Right cardiac atrium (tissue), 5 donors: ENCODE results near the gene TMCC1. TPM values are rescaled to one million over a fixed set of nuclear protein-coding genes. Genes with fewer than 3 reads are reported as not detected.

Experiments
- ATAC-seq, 2 donors: fragments of 200-7000 bp; cut with Tn5 transposase; one replicate each; pipeline versions ENCODE4 v1.8.0 to v1.9.1; 2020; ENCODE audit warnings: moderate library complexity in 2 of 2, mild to moderate bottlenecking in 1 of 2
- DNase-seq, 3 donors: peaks; one replicate each; pipeline ENCODE4 v3.0.0-alpha.2; 2020
- H3K27ac ChIP-seq: one replicate; pipeline ENCODE4 v1.5.1; 2013; ENCODE audit warnings: mild to moderate bottlenecking, low read length, control low read depth, moderate library complexity
- H3K27me3 ChIP-seq: one replicate; pipeline ENCODE4 v1.6.1; 2013; ENCODE audit not compliant: control insufficient read depth, insufficient read depth
- H3K4me1 ChIP-seq: one replicate; pipeline ENCODE4 v1.6.1; 2013; ENCODE audit warnings: low read length; ENCODE audit not compliant: control insufficient read depth, insufficient read depth
- H3K4me3 ChIP-seq: one replicate; pipeline ENCODE4 v1.5.1; 2013; ENCODE audit warnings: low read length, control low read depth
- H3K9me3 ChIP-seq: one replicate; pipeline ENCODE4 v1.6.1; 2013; ENCODE audit warnings: low read length; ENCODE audit not compliant: control insufficient read depth
- WGBS: extraction: QIAGEN DNeasy Blood & Tissue Kit; methylation state at CpG from one replicate; pipeline ENCODE4 v1.1.7; 2013; 5-methylcytosine and 5-hydroxymethylcytosine counted together
- intact Hi-C, 4 donors: fragments of 100-400 bp; cut with DNase I; formaldehyde crosslinking; loops; one replicate each; pipeline versions ENCODE4 v1.11.0 to v1.14.0; 2022 to 2023
- polyA plus RNA-seq: library from polyadenylated mRNA; stranded (reverse); fragments of 200-250 nt; gene quantifications from one replicate; pipeline ENCODE4 v1.2.3, GENCODE V29; 2013
- total RNA-seq, 4 donors: library from RNA; stranded (reverse); fragmentation: NEBNext Ultra II Directional; extraction: Animal tissue kit (Norgen Biotek cat#: 25700); gene quantifications; one replicate each; pipeline ENCODE4 v1.2.1, GENCODE V29; 2021
- donor health status: healthy with polysubstance abuse.
- donor health status: DM: no; HTN: yes; CAD: no.
- donor health status: DM: no; HTN: no; CAD: no.
- donor health status: DM: no; HTN: yes; CAD: no; lungs with severe emphysema.
- donor health status: DM: yes; HTN: yes; CAD: no.

TMCC1 gene
- total and polyA plus RNA-seq, 5 donors: 12.9 to 45.0 (median 42.9) TPM

DNA sequence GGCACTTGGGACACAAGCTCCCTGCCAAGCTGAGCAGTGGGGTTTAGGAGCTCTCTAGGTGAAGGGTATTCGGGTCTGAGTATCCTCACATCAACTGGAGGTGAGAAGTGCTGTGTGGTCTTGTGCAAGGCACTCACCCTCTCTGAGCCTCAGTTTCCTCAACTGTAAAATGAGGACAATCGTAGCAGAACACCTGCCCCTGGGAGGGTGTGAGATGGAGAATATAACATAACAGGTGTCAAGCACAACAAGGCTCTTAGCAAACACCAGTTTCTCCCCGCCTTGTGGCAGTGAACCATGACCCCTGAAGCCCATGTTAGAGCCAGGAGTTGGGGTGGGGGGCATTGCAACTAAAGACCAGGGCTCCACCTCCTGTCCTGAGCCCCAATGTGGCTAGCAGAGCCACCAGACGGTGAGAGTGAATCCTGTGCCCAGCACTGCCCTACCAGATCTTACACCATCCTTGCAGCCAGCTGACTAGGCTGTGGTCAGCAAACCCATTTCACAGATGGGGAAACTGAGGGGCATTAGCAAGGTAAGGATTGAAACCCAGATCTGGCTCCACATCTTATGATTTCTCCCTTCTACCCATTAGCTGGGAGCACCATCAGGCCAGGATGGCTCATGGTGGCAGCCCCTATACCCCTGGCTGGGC, 284.4 kb downstream of the TMCC1 start:
- Histone ChIP-seq H3K27me3 (no peaks in the 10 kb centered on the region), H3K27ac (peak overlapping the region; percentile 99), H3K4me3 (no peak overlapping the region), H3K4me1 (peaks cover 11% of the 10 kb centered on the region), H3K9me3 (no peaks in the 10 kb centered on the region)
- 83% methylated on average over 4 of the region's 4 CpGs for WGBS
- intact Hi-C loops: loop anchor here in 2 of 4 donors (5.0 to 10.0 kb wide), 2 partner anchors 114 to 117 kb away; no protein-coding TSS in a partner anchor
- ATAC-seq: no peak
- peak in 2 of 3 donors; percentile 25 to 38 for DNase-seq

DNA sequence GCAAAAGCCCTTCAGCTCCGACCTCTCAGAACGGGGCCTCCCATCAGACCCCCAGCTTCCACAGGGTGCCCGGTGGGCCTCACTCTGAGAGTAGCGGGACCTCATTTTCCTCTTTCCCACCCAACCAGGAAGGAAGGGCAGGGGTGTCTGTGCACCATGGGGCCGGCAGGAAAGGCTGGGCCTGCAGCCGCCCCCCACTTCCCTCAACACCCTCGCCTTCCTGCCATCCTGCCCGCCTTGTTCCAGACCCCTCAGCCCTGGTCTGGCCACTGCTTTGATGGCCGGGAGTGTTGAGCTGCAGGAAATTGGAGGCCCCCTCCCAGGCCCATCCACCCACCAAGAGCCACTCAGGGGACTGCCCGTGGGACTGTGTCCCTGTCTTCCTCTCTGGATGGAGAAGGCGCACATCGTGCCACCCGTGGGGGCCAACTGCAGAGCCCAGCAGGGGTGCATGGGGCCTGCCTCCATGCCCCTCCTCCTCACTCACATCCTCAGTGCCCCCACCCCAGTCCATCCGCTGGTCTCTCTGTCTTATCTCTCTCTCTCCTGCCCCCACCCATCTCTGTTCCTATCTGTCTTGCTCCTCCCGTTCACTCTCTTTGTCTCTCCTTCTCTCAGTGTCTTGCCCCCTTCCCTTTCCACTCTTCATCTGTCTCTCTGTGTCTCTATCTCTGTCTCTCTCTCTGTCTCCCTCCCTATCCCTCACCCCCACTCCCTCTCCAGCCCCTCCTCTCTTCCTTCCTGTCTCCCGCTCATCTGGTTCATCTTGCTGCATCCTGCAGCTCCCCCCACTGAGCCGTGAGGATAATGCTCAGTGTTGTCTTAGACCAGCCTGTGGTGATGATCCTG, 285.2 kb downstream of the TMCC1 start:
- DNase-seq (peak; percentile 23 to 70 (median 64)), ATAC-seq (peak in 1 of 2 donors; percentile 3)
- Histone ChIP-seq H3K27ac (peak overlapping the region; percentile 99), H3K27me3 (no peaks in the 10 kb centered on the region), H3K9me3 (no peaks in the 10 kb centered on the region), H3K4me1 (peaks cover 11% of the 10 kb centered on the region), H3K4me3 (no peak overlapping the region)
- intact Hi-C loops: loop anchor here in 2 of 4 donors (5.0 to 10.0 kb wide), 2 partner anchors 114 to 116 kb away; no protein-coding TSS in a partner anchor
- WGBS: 53% methylated on average over 17 of the region's 17 CpGs

DNA sequence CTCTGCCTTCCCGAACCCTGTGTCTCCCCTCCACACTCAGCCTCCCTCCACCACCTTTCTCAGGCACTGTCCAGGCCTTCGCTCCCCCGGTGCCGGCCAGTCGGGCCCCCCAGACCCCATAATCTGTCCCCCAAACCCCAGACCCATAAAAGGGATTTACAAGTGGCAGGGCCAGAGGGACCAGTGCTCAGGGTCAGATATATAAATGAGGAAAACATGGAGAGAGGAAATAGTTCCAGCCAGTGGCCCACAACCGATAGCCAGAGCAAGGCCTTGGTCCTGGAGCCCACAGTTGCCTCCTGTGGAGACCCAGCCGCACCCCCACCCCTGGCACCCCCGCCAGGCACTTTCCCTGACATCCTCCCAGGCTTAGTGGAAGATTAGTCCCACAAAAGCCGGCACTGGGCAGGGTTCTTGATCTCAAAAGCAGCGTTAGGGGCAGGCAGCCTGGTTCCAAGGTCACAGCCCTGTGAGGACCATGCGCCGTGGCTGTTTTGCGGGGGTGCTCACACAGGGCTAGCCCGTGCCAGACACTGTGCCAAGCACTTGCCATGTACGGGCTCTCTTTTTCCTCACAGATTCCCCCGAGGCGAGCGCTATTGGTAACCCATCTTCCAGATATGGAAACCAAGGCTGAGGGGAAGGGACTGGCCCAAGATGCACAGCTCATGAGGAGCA, 286.0 kb downstream of the TMCC1 start:
- Histone ChIP-seq H3K4me1 (peaks cover 11% of the 10 kb centered on the region), H3K27ac (peak overlapping the region; percentile 99), H3K27me3 (no peaks in the 10 kb centered on the region), H3K4me3 (peak overlapping the region; percentile 71), H3K9me3 (no peaks in the 10 kb centered on the region)
- DNase-seq (peak; percentile 25 to 80 (median 72)), ATAC-seq (no peak)
- WGBS: 37% methylated on average over 18 of the region's 18 CpGs
- intact Hi-C loops: loop anchor here in 2 of 4 donors (5.0 to 10.0 kb wide), 2 partner anchors 113 to 115 kb away; no protein-coding TSS in a partner anchor

DNA sequence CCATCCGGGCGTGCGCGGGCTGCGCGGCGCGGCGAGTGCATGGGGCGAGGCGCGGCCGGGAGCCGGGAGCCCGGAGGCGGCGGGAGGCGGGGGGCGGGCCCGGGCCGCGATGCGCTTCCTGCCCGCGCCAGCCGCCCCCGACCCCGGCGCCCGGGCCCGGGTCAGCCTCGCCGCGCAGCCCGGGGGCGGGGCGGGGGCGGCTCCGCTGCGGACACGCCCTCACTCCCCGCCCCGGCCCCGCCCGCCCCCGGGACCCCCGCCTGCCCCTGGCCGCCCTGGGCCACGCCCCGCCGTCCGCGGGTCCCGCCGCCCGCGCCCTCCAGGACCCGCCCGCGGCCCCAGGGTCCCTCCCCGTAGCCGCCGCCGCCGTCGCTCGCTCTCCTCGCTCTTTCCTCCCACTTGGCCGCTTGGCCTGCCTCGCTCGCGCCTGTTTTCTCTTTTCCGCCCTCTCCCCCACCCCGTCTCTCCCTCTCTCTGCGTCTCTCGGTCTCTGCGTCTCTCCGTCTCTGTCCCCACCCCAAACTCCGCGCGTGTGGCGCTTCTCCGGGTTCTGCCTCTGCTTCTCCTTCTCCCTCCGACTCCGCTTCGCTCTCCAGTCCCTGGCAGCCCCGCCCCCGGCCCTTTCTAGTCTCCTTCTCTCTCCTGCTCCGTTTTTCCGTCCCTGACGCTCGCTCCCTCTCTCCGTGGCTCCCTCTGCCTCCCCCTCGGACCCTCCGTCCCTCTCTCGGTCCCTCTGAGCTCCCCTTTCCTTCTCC, 286.7 kb downstream of the TMCC1 start, which contains the start of gene PLXND1:
PLXND1 (minus strand) TSS at position 41 of the 755 bp plus-strand sequence; CDS start at position 4, 37 bp downstream.
- Histone ChIP-seq H3K9me3 (no peaks in the 10 kb centered on the region), H3K27ac (peak within 1 kb of the TSS; percentile 99), H3K27me3 (no peaks in the 10 kb centered on the region), H3K4me1 (peaks cover 7% of the 10 kb centered on the region), H3K4me3 (peak within 1 kb of the TSS; percentile 71)
- 3% methylated on average over 78 of the region's 96 CpGs for WGBS
- ATAC-seq (peak; percentile 72 to 78), DNase-seq (peak; percentile 89 to 95 (median 94))
- intact Hi-C loops: loop anchor here in 2 of 4 donors (5.0 to 10.0 kb wide), 2 partner anchors 112 to 115 kb away; no protein-coding TSS in a partner anchor

DNA sequence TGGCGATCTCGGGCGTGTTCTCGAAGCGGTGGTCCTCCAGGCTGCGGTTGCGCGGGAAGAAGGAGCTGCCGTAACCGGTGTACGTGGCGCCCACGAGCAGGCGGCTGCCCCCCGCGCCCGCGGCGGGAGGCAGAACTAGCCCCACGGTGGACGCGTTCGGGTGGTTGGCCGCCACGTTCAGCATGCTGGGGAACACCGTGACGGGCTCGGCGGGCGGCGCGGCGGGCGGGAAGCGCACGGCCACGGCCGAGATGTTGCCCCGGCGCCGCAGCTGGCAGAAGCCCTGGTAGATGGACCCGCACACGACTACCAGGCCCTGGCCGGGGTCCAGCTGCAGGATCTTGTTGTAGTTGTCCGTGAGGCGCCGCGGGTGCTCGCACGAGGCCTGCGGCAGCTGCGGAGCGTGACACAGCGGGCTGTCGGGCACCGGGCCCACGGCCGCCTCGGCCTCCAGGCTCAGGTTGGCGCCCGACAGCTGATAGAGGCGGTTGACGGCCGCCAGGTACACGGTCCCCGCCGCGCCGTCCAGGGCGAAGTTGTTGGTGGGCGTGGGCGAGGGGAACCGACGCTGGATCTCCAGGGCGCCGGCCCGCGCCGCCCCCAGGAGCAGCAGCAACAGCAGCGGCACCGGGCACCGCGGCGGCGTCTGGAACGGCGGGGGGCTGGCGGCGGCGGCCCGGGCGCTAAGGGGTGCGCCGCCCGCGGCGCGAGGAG, 287.4 kb downstream of the TMCC1 start:
- DNase-seq (peak; percentile 69 to 88 (median 88)), ATAC-seq (peak in 1 of 2 donors; percentile 0)
- intact Hi-C loops: loop anchor here in 2 of 4 donors (5.0 to 10.0 kb wide), 2 partner anchors 111 to 114 kb away; no protein-coding TSS in a partner anchor
- no peaks in the 10 kb centered on the region for H3K27me3 ChIP-seq
- under 1% methylated on average over 98 of the region's 98 CpGs for WGBS
- H3K9me3 ChIP-seq: no peaks in the 10 kb centered on the region
- H3K4me1 ChIP-seq: peaks cover 7% of the 10 kb centered on the region
- peak overlapping the region; percentile 79 for H3K27ac ChIP-seq
- H3K4me3 ChIP-seq: peak overlapping the region; percentile 71

DNA sequence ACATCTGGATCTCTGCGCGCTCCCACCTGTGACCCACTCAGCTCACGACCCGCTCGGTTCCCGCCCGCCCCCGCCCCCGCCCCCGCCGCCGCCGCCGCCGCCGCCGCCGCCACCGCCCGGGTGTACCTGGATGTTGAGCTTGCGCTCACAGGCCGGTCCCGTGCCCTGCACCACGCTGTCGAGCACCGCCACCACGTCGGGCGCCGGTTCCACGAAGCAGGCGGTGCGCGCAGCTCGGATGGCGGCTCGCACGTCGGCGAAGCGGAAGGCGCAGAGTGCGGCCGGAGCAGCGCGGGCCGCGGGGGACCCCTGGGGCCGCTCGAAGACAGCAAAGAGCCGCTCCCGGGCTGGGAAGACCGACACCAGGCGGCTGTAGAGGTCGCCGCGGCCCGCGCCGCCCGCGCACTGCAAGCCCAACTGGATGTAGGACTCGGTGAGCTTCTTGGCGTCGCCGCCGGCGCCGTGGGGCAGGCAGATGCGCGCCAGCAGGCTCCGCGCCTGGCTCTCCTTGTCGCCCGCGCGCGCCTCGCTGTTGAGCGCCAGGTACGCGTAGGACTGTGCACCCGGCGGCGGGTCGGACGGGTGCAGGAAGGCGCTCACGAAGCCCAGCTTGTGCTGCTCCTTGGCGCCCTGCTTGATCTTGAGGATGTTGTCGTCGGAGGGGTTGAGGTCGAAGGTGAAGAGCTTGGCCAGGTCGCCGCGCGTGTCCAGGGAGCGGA, 288.1 kb downstream of the TMCC1 start:
- no peaks in the 10 kb centered on the region for H3K9me3 ChIP-seq
- H3K27ac ChIP-seq: peak overlapping the region; percentile 79
- peaks cover 7% of the 10 kb centered on the region for H3K4me1 ChIP-seq
- under 1% methylated on average over 98 of the region's 98 CpGs for WGBS
- intact Hi-C loops: loop anchor here in 2 of 4 donors (5.0 to 10.0 kb wide), 2 partner anchors 111 to 113 kb away; no protein-coding TSS in a partner anchor
- no peaks in the 10 kb centered on the region for H3K27me3 ChIP-seq
- peak in 1 of 2 donors; percentile 0 for ATAC-seq
- peak overlapping the region; percentile 71 for H3K4me3 ChIP-seq
- DNase-seq: peak in 2 of 3 donors; percentile 86

DNA sequence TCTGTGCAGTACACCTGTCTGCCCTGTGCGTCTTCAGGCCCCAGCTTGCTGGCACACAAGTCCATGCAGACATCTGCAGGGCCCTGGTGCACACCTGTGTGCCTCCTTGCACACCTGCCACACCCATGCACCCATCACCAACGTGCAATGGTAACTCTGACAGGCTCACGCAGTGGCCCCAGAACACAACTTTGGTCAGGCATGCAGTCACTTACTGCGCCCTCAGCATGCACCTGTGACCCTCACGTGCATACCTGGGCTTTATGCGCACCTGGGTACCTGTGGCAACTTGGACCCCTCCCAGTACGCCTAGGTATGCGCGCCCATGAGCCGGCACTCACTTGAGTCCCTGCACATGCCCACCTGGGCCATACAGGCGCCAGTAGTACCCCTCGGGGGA, 288.7 kb downstream of the TMCC1 start:
- no peak for ATAC-seq
- peaks cover 8% of the 10 kb centered on the region for H3K4me1 ChIP-seq

DNA sequence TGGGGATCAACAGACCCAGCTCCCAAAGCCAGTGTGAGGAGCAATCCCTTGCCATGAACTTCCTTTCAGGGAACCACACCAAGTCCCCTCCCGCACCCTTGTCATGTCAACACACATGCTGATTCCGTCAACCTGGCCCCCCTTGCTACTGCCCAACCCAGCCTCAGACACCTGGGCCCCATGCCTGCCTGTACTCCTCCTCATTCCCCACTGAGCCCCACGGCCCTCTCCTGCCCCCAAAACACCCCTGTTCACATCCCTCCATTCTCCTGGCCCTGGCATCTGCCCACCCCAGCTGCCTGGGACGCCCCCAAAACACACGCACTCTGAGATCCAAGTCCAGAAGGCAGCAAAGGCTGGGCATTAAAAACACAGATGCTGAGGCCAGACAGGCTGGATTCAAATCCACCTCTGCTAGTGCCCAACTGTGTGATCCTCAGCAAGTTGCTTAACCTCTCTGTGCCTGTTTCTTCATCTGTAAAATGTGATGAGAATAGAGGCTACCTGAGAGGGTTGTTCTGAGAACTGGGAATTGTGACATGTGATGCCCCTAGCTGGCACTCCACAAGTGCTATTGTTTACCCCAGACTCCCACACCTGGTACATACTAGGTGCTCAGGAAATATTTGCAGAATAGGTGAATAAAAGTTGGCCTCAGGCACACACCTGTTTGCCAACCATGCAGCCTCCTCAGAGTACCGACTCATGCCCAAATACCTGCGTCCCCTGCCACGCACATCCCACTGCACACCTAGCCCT, 289.3 kb downstream of the TMCC1 start:
- H3K27me3 ChIP-seq: no peaks in the 10 kb centered on the region
- H3K9me3 ChIP-seq: no peaks in the 10 kb centered on the region
- H3K4me1 ChIP-seq: peaks cover 10% of the 10 kb centered on the region
- DNase-seq: peak in 1 of 3 donors; percentile 61
- peak overlapping the region; percentile 77 for H3K27ac ChIP-seq
- no peak for ATAC-seq
- intact Hi-C loops: loop anchor here in 2 of 4 donors (5.0 to 10.0 kb wide), 2 partner anchors 109 to 112 kb away; no protein-coding TSS in a partner anchor
- H3K4me3 ChIP-seq: peak overlapping the region; percentile 71
- WGBS: 45% methylated on average over 8 of the region's 8 CpGs

More for the DNA sequence above, 288.7 kb downstream of the TMCC1 start:
- Histone ChIP-seq H3K9me3 (no peaks in the 10 kb centered on the region), H3K4me3 (peak overlapping the region; percentile 71), H3K27me3 (no peaks in the 10 kb centered on the region), H3K27ac (peak overlapping the region; percentile 46)
- 32% methylated on average over 12 of the region's 12 CpGs for WGBS
- intact Hi-C loops: loop anchor here in 3 of 4 donors (5.0 to 10.0 kb wide), 2 partner anchors 110 to 112 kb away; no protein-coding TSS in a partner anchor
- peak in 1 of 3 donors; percentile 68 for DNase-seq
